ENCODE measurements around the gene OR1I1. TPM values are rescaled to one million over a fixed set of nuclear protein-coding genes. Genes with fewer than 3 reads are reported as not detected.
A peak's percentile ranks its signal among the peaks of the same experiment; 100 is the strongest.
"Not testable (repeated sequence)": the region's sequence is repeated elsewhere in the genome, so short reads cannot be mapped to it uniquely, and the experiment has no call there.

The OR1I1 gene
- total and polyA plus RNA-seq, 2 experiments from 2014 or later, result not detected

- Histone ChIP-seq H3K4me1 (ENCODE audit: low read depth) (no peaks in the 10 kb centered on the region), H3K27me3 (no peaks in the 10 kb centered on the region), H3K36me3 (no peaks in the 10 kb centered on the region), H3K4me3 (no peak overlapping the region), H3K9me3 (ENCODE audit: low read depth) (no peaks in the 10 kb centered on the region), H3K27ac (no peak overlapping the region)
- TF ChIP-seq CTCF (IDR thresholded peaks at IDR 0.05; ENCODE audit: low read depth, low read length), result no peak
- no peak for DNase-seq (ENCODE audit: low read depth in 1 of 2, low spot score in 1 of 2)
These were observed 31.4 kb upstream of the OR1I1 start for GRCh38 chr19:15050639-15051038.

GRCh38 chr19:15062036-15062435 is 20.0 kb upstream of the OR1I1 start:
- no peaks in the 10 kb centered on the region for H3K27me3 ChIP-seq
- DNase-seq (ENCODE audit: low read depth in 1 of 2, low spot score in 1 of 2), result no peak
- H3K9me3 ChIP-seq (ENCODE audit: low read depth), result no peaks in the 10 kb centered on the region
- no peak overlapping the region for H3K4me3 ChIP-seq
- no peaks in the 10 kb centered on the region for H3K36me3 ChIP-seq
- H3K4me1 ChIP-seq (ENCODE audit: low read depth), result no peaks in the 10 kb centered on the region
- no peak for TF ChIP-seq CTCF (IDR thresholded peaks at IDR 0.05; ENCODE audit: low read depth, low read length)
- no peak overlapping the region for H3K27ac ChIP-seq

GRCh38 chr19:15070386-15070785 is 11.6 kb upstream of the OR1I1 start:
- not testable (repeated sequence) for H3K27ac ChIP-seq; H3K4me1 ChIP-seq (ENCODE audit: low read depth); H3K9me3 ChIP-seq (ENCODE audit: low read depth); DNase-seq (ENCODE audit: low read depth in 1 of 2, low spot score in 1 of 2); H3K36me3 ChIP-seq; H3K27me3 ChIP-seq; H3K4me3 ChIP-seq

- Histone ChIP-seq H3K9me3 (ENCODE audit: low read depth) (no peaks in the 10 kb centered on the region), H3K4me1 (ENCODE audit: low read depth) (no peaks in the 10 kb centered on the region), H3K27me3 (no peaks in the 10 kb centered on the region), H3K4me3 (no peak overlapping the region), H3K36me3 (no peaks in the 10 kb centered on the region), H3K27ac (no peak overlapping the region)
- DNase-seq (ENCODE audit: low read depth in 1 of 2, low spot score in 1 of 2), result no peak
- no peak for TF ChIP-seq CTCF (IDR thresholded peaks at IDR 0.05; ENCODE audit: low read depth, low read length)
These were observed 8.9 kb upstream of the OR1I1 start for GRCh38 chr19:15072930-15073647.

GRCh38 chr19:15074371-15074770 is 7.6 kb upstream of the OR1I1 start:
- peak in 1 of 2 donors; percentile 8 for DNase-seq (ENCODE audit: low read depth in 1 of 2, low spot score in 1 of 2)
- Histone ChIP-seq H3K4me3 (no peak overlapping the region), H3K36me3 (no peaks in the 10 kb centered on the region), H3K27me3 (no peaks in the 10 kb centered on the region), H3K4me1 (ENCODE audit: low read depth) (no peaks in the 10 kb centered on the region), H3K27ac (no peak overlapping the region), H3K9me3 (ENCODE audit: low read depth) (no peaks in the 10 kb centered on the region)
- TF ChIP-seq CTCF (IDR thresholded peaks at IDR 0.05; ENCODE audit: low read depth, low read length), result no peak

GRCh38 chr19:15075806-15076205 is 6.2 kb upstream of the OR1I1 start:
- DNase-seq (ENCODE audit: low read depth in 1 of 2, low spot score in 1 of 2), result no peak
- no peaks in the 10 kb centered on the region for H3K9me3 ChIP-seq (ENCODE audit: low read depth)
- H3K36me3 ChIP-seq, result no peaks in the 10 kb centered on the region
- H3K27me3 ChIP-seq, result no peaks in the 10 kb centered on the region
- H3K4me1 ChIP-seq (ENCODE audit: low read depth), result no peaks in the 10 kb centered on the region
- no peak overlapping the region for H3K27ac ChIP-seq
- no peak for TF ChIP-seq CTCF (IDR thresholded peaks at IDR 0.05; ENCODE audit: low read depth, low read length)
- no peak overlapping the region for H3K4me3 ChIP-seq

GRCh38 chr19:15080002-15080401 is 2.0 kb upstream of the OR1I1 start:
- not testable (repeated sequence) for H3K27me3 ChIP-seq; H3K4me3 ChIP-seq; H3K27ac ChIP-seq; H3K36me3 ChIP-seq; H3K9me3 ChIP-seq (ENCODE audit: low read depth); H3K4me1 ChIP-seq (ENCODE audit: low read depth)
- peak in 1 of 2 donors; percentile 11 for DNase-seq (ENCODE audit: low read depth in 1 of 2, low spot score in 1 of 2)
